GM18951 (cell line): ENCODE measurements around the gene RNF144A.

ENCODE experiments used
- POLR2A ChIP-seq: IDR thresholded peaks from 4 replicates; pipeline ENCODE4 v1.6.1; 2011; ENCODE audit warnings: mild to moderate bottlenecking; ENCODE audit not compliant: insufficient read length, insufficient read depth; ENCODE audit errors: extremely low read depth
- in situ Hi-C: fragments of 300-500 bp; cut with MboI; formaldehyde crosslinking; loops from one replicate; pipeline ENCODE4 v1.12.0; 2022; ENCODE audit warnings: low sequenced_read_pairs, mixed read lengths, inconsistent platforms; ENCODE audit not compliant: unreplicated experiment

RNF144A gene

GRCh38 chr2:7027956-7028655 is 110.9 kb downstream of the RNF144A start:
- in situ Hi-C loops, result no loop called here
- no peak for TF ChIP-seq POLR2A

GRCh38 chr2:7028846-7029245 is 111.6 kb downstream of the RNF144A start:
- no peak for TF ChIP-seq POLR2A
- in situ Hi-C loops, result no loop called here

DNA sequence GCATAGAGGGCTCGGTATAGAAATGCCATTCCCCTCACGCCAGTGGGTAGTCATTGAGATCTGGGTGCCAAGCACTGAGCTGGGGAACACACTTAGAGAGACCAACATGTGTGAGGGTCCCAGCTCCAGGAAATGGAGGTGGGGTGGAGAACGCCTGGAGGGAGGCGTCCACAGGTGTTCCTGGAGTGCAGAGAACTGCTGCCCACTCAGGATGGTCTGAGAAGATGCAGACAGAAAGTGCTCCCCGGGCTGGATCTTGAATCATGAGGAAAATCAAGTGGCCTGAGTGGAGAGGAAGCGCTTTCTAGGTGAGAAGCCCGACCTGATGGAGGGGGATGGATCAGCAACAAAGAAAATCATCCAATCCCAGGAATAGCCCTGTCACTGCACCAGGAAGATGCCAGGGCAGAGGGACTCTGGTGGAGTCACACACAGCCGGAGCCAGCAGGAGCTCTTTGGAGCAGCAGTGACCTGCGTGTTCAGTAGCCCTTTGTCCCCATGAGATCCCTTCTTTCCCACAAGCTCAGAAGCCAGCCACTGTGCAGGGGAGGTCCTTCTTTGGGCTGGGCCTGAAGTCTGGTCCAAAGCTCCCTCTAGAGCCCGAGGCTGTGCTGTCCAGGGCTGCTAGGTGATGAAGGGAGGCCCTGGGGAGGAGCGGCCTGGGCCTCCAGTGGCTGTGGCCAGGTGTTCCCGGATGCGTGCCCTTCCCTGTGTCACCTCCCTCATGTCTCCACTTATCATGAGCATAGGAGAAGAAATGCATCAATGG is 112.3 kb downstream of the RNF144A start:
- in situ Hi-C loops, result no loop called here
- no peak for TF ChIP-seq POLR2A

GRCh38 chr2:7030810-7031209 is 113.6 kb downstream of the RNF144A start:
- TF ChIP-seq POLR2A, result no peak
- in situ Hi-C loops, result no loop called here

DNA sequence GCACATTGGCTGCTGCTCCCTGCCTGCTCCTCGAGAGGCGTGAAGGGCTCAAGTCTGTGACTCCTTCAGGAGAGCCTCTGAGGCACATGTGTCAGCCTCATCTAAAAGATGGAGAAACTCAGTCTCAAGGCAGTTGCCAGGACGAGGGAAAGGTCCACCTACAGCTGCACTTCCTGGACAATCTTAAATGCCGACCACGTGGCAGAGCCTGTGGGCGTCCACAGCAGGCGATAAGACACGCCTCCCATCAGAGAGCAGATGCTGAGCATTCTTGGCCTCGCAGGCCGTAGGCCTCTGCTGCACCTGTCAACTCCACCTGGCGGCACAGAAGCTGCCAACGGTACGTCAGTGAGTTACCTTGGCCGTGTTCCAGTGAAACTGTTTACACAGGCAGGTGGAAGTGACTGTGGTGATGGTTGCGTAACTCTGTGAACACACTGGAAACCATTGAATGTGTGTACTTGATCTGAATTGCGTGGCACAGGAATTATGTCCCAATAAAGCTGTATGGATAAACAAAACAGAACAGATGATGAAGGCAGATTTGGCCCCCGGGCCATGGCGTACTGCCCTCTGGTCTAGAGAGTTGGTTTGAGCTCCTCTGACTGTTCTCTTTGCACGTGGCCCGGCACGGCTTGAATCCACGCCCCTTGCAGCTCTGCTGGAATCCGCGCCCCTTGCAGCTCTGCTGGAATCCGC is 114.5 kb downstream of the RNF144A start:
- in situ Hi-C loops, result no loop called here
- TF ChIP-seq POLR2A, result no peak

- TF ChIP-seq POLR2A, result no peak
- in situ Hi-C loops, result no loop called here
Observed at GRCh38 chr2:7032371-7032770, 115.2 kb downstream of the RNF144A start.

DNA sequence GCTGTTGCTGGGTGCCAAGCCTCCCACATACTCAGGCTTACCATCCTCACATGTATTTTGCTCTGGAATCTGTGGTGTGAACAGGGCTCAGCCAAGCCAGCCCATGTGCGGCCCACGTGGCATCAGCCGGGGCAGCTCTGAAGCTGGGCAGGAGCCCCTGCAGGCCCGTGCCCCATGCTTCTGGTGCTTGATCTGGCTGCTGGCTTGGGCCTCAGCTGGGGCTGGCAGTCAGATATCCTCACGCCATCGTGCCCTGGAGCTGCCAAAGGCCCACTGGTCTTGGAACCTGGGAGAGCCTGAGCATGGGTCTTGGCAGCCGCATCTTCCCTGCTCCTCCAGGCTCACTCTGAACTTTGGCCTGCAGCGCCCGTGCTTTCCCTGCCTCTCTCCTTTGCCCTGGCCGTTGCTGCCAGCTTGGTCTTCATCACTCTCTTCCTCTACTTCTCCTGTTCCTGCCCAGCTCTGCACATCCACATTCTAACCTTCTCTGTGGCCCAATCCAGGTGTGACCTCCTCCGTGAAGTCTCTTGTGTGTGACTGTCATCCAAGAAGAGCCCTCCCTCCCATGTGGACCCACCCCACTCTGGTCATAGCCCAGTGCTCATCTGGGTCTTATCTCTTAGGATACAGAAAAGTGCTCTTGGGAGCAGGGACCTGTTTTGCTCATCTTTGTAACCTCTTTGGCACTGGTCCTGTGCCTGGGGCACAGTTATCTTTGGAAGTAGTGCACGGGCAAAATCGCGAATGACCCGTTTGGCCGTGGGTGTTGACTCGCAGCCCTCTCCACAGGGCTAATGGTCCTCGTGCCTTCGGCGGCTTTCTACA is 116.1 kb downstream of the RNF144A start:
- in situ Hi-C loops, result no loop called here

DNA sequence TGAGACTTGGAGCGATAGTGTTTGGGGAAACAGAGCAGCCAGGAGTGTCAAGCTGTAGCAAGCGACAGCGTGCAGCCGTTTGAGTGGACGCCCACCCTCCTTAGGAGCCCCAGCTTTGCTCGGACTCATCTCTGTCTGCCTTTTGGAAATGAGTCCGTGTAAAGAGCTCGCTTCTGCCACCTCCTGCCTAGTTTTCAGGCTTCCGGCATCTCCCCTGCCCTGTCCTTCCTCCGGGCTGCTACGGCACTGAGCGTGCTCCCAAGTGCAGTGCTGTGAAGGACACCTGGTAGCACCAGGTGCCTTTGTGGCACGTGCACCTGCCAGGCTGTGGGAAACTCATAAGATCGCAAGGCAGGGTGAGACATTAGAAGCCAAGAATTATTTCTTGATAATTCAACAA is 117.1 kb downstream of the RNF144A start:
- no peak for TF ChIP-seq POLR2A
- in situ Hi-C loops, result no loop called here

More for the DNA sequence above, 116.1 kb downstream of the RNF144A start:
- TF ChIP-seq POLR2A, result no peak

DNA sequence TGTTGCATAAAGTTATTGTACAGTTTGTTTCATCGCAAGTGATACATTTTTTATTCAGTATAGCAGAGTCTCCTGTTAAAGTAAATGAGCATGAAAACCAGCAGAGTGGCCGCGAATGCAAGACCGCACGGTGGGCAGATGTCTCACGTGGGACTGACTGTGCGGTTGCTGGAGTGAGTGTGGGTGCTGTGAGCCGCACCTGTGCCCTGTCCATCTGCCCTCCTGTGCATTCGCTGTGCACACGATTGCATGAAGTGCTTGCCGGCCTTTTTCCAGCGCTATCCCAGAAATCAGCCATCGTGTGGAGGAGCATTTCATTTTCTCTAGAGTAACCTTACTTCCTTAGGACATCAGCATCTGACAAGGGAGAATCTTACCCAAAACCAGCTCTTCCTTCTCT is 118.7 kb downstream of the RNF144A start:
- no peak for TF ChIP-seq POLR2A
- in situ Hi-C loops, result no loop called here

- in situ Hi-C loops, result no loop called here
- no peak for TF ChIP-seq POLR2A
Observed at GRCh38 chr2:7037340-7038333, 120.4 kb downstream of the RNF144A start.

DNA sequence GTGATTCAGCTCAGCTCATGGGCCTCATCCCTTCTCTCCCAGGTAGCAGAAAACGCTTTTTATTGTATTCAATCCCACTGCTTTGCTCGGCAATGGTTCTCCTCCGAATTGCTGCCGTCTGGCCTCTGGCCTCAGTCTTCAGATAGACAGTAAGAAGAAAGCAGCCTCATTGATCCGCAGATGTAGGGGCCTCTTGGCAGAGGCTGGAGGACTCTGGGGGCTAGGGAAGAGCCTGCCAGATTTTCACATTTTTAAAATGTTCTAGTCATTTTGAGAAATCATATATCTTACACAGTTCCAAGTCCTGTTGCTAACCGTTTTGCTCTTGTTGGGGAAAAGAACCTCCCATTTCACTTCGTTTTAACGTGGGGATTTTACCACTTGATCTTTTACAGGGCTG is 123.3 kb downstream of the RNF144A start:
- in situ Hi-C loops, result no loop called here
- TF ChIP-seq POLR2A, result no peak

GRCh38 chr2:7041421-7041820 is 124.2 kb downstream of the RNF144A start:
- in situ Hi-C loops, result no loop called here
- no peak for TF ChIP-seq POLR2A
